Measurements from ENCODE around the gene OR6K2.

DNA sequence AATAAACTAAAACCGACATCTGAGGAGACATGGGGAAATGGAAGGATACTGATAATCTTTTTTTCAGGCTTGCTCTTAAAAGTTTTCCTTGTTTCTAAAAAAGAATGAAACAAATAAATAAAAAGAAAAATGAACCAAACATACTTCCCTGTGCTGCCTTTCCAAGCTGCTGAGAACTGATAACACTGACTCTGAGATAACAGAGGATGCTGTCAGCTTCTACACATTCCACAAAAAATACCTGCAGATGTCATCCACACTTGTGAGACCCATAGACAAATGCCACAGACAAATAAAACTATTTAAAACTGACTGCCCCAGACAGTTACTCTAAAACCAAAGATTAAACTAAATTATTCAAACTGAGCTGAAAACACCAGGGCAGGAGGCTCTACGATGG, 32.1 kb upstream of the OR6K2 start:
- TF ChIP-seq, protein P1, sequence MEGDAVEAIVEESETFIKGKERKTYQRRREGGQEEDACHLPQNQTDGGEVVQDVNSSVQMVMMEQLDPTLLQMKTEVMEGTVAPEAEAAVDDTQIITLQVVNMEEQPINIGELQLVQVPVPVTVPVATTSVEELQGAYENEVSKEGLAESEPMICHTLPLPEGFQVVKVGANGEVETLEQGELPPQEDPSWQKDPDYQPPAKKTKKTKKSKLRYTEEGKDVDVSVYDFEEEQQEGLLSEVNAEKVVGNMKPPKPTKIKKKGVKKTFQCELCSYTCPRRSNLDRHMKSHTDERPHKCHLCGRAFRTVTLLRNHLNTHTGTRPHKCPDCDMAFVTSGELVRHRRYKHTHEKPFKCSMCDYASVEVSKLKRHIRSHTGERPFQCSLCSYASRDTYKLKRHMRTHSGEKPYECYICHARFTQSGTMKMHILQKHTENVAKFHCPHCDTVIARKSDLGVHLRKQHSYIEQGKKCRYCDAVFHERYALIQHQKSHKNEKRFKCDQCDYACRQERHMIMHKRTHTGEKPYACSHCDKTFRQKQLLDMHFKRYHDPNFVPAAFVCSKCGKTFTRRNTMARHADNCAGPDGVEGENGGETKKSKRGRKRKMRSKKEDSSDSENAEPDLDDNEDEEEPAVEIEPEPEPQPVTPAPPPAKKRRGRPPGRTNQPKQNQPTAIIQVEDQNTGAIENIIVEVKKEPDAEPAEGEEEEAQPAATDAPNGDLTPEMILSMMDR (IDR thresholded peaks at IDR 0.05) = no peak
- TF ChIP-seq POLR2A (IDR thresholded peaks at IDR 0.05) = no peak
